Left cardiac atrium (tissue), 4 donors: ENCODE results near the gene PTCHD4. TPM values are rescaled to one million over a fixed set of nuclear protein-coding genes. Genes with fewer than 3 reads are reported as not detected.

Experiments used
- ATAC-seq, 2 donors: fragments of 200-7000 bp; cut with Tn5 transposase; one replicate each; pipeline ENCODE4 v1.9.1; 2020; ENCODE audit warnings: mild to moderate bottlenecking in 2 of 2, moderate library complexity in 2 of 2
- DNase-seq: peaks from one replicate; pipeline ENCODE4 v3.0.0-alpha.2; 2020
- intact Hi-C, 2 donors: fragments of 100-400 bp; cut with DNase I; formaldehyde crosslinking; loops; one replicate each; pipeline versions ENCODE4 v1.14.1 to v1.15.1; 2022 to 2023
- total RNA-seq, 2 donors: library from RNA; stranded (reverse); fragmentation: NEBNext Ultra II Directional; extraction: Animal tissue kit (Norgen Biotek cat#: 25700); gene quantifications; one replicate each; pipeline ENCODE4 v1.2.1, GENCODE V29; 2021
- donor health status: DM: no; HTN: yes; CAD: no.
- donor health status: DM: no; HTN: yes; CAD: no; lungs with severe emphysema.
- donor health status: DM: yes; HTN: yes; CAD: no.
- donor health status: Dilated cardiomyopathy.

Gene PTCHD4
- total RNA-seq, 2 donors from 2014 or later, result 0.74 to 0.86 TPM

DNA sequence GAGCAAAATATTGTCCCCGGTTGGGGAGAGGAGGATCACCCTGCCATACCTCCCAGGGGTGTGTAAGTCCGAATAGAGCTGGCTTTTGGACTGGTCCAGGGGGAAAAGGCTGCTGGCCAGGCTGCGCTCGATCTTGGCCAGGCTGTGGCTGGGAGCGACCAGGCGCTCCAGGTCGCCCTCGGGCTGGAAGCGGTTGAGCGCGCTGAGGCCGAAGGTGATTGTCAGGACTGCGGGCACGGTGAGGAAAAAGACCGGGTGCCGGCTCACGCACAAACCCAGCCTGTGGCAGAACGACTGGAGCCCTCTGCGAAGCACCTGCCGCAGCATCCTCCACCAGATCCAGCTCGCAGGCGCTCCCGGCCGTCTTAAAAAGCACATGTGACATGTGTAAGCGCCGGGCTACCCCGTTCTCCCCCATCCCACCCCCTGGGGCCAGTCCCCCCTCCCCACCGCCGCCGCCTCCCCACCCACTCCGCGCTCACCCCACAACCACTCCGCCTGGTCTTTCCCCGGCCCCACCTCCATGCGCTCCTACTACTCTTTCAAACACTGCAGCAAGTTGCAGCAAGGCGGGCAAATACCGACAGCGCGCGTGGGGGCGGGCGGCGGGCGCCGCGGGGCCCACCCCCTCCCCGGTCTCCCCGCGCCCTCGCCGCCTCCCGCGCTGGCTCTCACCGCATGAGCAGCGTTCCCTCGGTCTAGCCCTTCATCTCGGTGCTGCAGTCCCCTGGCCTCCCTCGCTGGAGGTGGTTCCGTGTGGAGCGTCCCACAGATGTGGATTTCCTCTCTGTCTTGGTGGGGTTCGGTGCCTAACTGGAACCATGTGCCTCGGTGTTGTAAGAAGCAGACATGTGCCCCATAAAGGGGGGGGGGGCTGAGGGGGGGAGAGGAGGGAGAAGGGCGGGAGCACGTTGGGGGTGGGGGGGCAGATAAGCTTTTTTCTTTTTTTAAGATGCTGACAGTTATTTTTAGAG, 42.4 kb downstream of the PTCHD4 start:
- no peak for DNase-seq
- intact Hi-C loops, result no loop called here
- peak; percentile 27 to 75 for ATAC-seq

DNA sequence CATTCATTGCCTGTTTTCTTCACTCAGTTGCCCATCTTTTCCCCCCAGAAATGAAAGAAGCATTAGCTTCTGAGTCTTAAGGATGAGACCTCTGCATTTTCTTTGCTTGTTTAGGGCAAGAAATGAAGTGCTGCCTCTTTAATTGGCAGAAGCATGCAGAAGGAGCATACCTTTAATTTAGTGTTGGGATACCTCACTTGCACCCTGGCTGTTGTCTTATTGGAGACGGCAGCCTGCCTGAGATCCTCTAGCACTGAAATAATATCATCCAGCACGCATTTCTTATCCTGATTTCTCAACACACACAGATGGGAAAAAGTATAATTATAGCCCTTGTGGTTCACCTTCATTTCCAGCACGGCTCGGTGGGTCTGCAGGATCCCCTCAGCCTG, 43.1 kb downstream of the PTCHD4 start:
- no peak for DNase-seq
- intact Hi-C loops, result no loop called here
- ATAC-seq, result no peak

GRCh38 chr6:48067148-48067712, 43.8 kb downstream of the PTCHD4 start:
- ATAC-seq (no peak), DNase-seq (no peak)
- intact Hi-C loops, result no loop called here

GRCh38 chr6:48061265-48061990, 49.6 kb downstream of the PTCHD4 start:
- ATAC-seq (no peak), DNase-seq (no peak)
- intact Hi-C loops, result no loop called here
